A549 (cell line): ENCODE measurements around the gene ADGRA3.

ENCODE experiments used
- CHD2 ChIP-seq: fragments of 150-350 bp; IDR thresholded peaks from 2 replicates; pipeline ENCODE4 v1.6.1; 2014; ENCODE audit warnings: low read length; ENCODE audit not compliant: partially characterized antibody
- CHD4 ChIP-seq: fragments of 200-600 bp; sonication (generic); IDR thresholded peaks from 2 replicates; pipeline ENCODE4 v1.6.1; 2016; ENCODE audit warnings: antibody characterized with exemption, mild to moderate bottlenecking, borderline replicate concordance
- CTCF ChIP-seq: fragments of >200 bp; sonication (Bioruptor Twin); formaldehyde crosslinking; IDR thresholded peaks from 3 replicates; pipeline ENCODE4 v1.5.1; 2016
- ELK1 ChIP-seq: fragments of 150-350 bp; IDR thresholded peaks from 2 replicates; pipeline ENCODE4 v1.6.1; 2014; ENCODE audit warnings: low read depth, mild to moderate bottlenecking, low read length
- EP300 ChIP-seq, 2 experiments: fragments of >200 bp; sonication (Bioruptor Twin); formaldehyde crosslinking; IDR thresholded peaks; 2 replicates in 1 of 2; 3 replicates in 1 of 2; pipeline ENCODE4 v1.6.1; 2016 to 2017
- HDAC2 ChIP-seq: fragments of 200-600 bp; sonication (generic); IDR thresholded peaks from 2 replicates; pipeline ENCODE4 v1.6.1; 2016
- MYC ChIP-seq: IDR thresholded peaks from 2 replicates; pipeline ENCODE4 v1.6.1; 2012; ENCODE audit warnings: mild to moderate bottlenecking, inconsistent platforms, low read length, improper control_type of control experiment, borderline replicate concordance
- POLR2A ChIP-seq: IDR thresholded peaks from 2 replicates; pipeline ENCODE4 v1.6.1; 2012; ENCODE audit warnings: mild to moderate bottlenecking, low read length
- RCOR1 ChIP-seq: fragments of 150-350 bp; IDR thresholded peaks from 2 replicates; pipeline ENCODE4 v1.6.1; 2014; ENCODE audit warnings: antibody characterized with exemption, low read length, low read depth
- SMC3 ChIP-seq: fragments of >200 bp; sonication (Bioruptor Twin); formaldehyde crosslinking; IDR thresholded peaks from 3 replicates; pipeline ENCODE4 v1.6.1; 2018; ENCODE audit warnings: inconsistent platforms

GRCh38 chr4:22412013-22412412 lies 103.9 kb downstream of the ADGRA3 start:
- TF ChIP-seq RCOR1 = no peak
- TF ChIP-seq CTCF = no peak
- no peak for TF ChIP-seq SMC3
- no peak for TF ChIP-seq POLR2A
- TF ChIP-seq HDAC2 = no peak
- no peak for TF ChIP-seq MYC
- no peak for TF ChIP-seq EP300 (IDR thresholded peaks at IDR 0.05)
- TF ChIP-seq CHD2 = no peak
- no peak for TF ChIP-seq CHD4
- no peak for TF ChIP-seq ELK1
